Stimulated activated CD8-positive, alpha-beta memory T cell treated with anti-CD3 and anti-CD28 coated beads, Interleukin-7, amount 100 ng/mL, for 1 hour (primary cell): ENCODE measurements around the gene LDLRAD3.

Source experiments
- DNase-seq, 2 donors: peaks; one replicate each; pipeline ENCODE4 v3.0.0-alpha.2; 2020; ENCODE audit warnings: low read depth in 2 of 2

The LDLRAD3 gene

GRCh38 chr11:36048496-36049247 lies 104.8 kb downstream of the LDLRAD3 start:
- no peak for DNase-seq

GRCh38 chr11:36051235-36052144 lies 107.6 kb downstream of the LDLRAD3 start:
- DNase-seq = no peak

- no peak for DNase-seq
Observed at GRCh38 chr11:36053281-36053680, 109.4 kb downstream of the LDLRAD3 start.

DNA sequence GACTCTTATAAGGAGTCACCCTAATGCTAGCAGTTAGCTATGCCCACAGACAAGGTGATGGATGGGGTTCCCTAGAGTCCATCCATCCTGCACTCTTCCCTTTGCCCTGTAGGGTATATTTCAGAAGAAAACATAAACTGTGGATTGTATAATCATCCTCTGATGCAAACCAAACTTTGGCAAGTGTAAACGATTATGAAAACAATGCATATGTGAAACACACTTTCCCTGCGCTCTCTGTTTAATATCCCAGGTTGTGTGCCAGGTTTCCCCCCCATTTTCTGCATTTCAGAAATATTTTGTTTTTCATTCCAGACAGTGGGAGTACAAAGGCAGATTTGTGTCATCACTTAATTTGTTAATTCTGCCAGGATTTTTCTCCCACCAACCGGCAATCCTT lies 110.0 kb downstream of the LDLRAD3 start:
- DNase-seq = no peak

DNA sequence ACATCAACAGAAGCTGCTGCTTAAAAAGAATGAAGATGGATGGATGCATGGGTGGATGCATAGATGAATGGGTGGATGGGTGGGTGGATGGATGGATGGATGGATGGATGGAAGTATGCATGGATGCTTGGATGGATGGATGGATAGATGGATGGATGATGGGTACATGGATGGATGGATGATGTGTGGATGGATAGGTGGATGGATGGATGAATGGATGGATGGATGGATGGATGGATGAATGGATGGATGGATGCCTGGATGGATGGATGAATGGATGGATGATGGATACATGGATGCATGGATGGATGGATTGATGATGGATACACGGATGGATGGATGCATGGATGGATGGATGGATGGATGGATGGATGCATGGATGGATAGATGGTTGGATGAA lies 110.8 kb downstream of the LDLRAD3 start:
- no peak for DNase-seq

GRCh38 chr11:36056160-36056751 lies 112.4 kb downstream of the LDLRAD3 start:
- DNase-seq = no peak

GRCh38 chr11:36057379-36058042 lies 113.6 kb downstream of the LDLRAD3 start:
- DNase-seq = no peak

- no peak for DNase-seq
Observed at GRCh38 chr11:36059660-36060059, 115.8 kb downstream of the LDLRAD3 start.

DNA sequence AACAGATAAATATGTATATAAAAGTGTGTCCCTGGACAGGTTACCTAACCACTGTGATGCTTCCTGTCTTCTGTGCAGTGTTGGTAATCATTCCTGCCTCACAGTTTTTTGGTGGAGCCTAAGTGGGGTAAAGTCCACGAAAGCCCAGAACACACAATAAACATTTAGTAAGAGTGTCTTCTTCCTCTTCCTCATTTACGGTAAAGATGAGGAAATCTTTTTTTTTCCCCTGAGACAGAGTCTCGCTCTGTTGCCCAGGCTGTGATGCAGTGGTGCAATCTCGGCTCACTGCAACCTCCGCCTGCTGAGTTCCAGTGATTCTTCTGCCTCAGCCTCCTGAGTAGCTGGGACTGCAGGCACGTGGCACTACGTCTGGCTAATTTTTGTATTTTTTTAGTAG lies 117.1 kb downstream of the LDLRAD3 start:
- no peak for DNase-seq

DNA sequence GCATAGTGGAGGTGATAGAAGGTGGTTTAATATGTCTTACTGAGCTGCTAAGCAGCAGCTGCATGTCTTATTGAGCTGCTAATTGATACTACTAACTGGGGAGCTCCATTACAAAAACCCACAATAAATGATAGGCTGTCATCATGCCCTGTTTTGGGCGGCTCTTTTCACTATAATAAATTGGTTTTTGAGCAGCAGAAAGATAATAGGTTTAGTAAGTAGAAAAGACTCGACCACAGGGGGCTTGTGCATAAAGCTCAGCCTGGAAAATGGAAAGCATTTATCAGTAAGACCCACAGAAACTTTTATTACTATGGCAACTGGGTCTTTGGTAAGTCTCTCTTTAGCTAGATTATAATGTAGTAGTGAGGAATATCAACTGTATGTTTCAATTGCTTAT lies 117.6 kb downstream of the LDLRAD3 start:
- no peak for DNase-seq

DNA sequence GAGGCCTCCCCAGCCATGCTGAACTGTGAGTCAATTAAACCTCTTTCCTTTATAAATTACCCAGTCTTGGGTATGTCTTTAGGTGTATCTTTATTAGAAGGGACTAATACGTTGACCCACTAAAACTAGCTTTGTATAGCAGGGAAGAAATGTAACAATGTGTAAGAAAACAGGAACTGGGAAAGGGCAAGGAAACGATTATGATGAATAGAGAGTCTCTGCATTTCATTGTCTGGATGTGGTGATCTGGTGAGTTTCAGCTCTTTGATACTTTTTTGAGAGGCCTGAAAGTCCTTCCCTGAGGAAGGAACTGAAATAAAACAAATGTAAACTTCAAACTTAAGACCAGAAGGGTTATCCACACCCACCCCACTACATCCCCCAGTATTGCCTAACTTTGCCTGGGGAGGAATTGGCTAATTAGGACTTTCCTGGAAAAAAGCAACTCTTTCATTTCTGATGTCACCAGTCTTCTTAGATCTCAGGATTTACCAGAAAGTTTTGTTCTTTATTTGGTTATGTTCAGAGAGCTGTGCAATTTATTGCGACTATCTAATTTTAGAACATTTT lies 119.0 kb downstream of the LDLRAD3 start:
- DNase-seq = no peak

DNA sequence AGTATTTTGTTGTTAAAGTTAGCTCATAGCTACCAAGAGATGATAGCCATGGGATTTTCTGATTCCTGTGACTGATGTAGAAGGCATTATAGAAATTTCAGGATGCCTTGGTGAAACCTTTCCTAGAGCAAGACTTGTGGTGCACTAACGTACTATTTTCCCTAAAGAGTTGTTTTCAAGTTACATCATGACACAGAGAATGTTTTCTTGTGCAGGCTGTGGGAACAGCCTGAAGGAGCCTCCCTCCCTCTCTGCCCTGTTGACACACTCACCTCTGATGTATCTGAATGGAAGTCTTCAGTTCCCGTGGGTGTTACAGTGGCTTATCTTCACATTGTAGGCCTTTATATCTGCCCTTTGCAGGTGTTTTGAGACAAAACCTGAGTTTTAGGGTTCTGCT lies 121.6 kb downstream of the LDLRAD3 start:
- no peak for DNase-seq

DNA sequence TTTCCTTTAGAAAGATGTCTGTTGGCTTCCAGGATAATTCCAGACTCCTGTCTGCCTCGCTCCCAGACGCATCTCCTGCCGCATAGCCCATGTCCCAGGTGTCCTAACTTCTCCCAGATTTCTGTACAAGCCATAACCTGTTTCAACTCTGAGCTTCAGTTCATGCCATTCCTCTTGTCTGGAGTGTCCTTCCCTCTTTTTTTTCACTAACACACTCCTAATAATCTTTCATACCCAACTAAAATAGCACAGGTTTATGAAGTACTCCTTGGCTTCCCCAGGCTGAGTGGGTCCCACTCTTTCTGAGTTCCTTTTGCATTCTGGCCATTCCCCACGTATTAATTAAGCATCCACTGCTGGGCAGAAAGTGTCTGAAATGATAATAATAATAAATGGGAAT lies 123.0 kb downstream of the LDLRAD3 start:
- DNase-seq = no peak

GRCh38 chr11:36069576-36070212 lies 125.8 kb downstream of the LDLRAD3 start:
- no peak for DNase-seq

DNA sequence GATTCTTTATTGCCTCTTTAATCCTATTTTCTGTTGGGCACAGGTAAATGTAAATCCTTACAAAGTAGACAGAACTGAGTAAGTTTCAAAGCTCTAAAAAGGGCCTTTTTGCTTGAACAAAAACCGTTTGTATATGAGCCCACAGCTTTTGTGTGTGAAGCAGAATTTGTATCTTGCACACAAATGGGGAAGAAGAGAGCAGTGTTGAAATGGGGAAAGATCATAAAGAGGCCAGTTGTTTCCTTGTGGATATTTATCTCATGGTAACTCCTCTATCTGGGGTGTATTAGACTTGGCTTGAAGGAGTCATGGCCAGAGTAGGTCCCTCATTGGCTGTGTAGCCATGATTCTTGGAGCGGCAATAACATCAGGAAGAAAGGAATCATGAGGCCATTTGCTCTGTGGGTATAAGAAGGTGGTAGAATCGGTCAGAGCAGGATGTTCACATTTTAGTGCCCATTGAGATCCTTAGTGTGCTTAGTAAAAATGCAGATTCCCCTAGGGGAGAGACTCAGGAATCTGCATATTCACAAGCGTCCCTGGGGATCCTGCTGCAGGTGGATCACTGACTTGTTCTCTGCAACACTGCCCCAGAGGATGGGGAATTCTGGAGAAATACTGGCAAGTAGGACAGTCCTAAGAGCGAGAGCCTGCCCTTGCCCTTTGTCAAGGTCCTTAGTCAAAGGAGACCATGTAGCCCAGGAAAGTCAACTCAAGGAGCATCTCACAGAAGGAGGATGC lies 126.5 kb downstream of the LDLRAD3 start:
- no peak for DNase-seq

DNA sequence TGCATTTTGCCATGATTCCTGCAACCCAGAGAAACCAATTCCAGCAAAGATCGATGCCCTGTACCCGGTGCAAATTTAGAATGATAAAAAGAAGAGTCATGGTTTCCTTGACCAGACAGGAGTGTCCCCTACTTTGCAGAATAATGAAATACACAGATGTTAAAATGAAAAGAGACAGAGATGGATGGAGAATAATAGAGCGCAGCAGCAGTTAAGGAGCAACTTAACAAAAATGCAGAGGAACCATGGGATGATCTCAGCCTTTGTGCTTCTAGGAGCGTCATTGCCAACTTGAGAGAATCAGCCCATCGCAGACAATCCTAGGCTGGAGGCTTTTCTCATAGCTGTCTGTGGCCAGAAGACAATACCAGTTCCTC lies 127.1 kb downstream of the LDLRAD3 start:
- DNase-seq = no peak

DNA sequence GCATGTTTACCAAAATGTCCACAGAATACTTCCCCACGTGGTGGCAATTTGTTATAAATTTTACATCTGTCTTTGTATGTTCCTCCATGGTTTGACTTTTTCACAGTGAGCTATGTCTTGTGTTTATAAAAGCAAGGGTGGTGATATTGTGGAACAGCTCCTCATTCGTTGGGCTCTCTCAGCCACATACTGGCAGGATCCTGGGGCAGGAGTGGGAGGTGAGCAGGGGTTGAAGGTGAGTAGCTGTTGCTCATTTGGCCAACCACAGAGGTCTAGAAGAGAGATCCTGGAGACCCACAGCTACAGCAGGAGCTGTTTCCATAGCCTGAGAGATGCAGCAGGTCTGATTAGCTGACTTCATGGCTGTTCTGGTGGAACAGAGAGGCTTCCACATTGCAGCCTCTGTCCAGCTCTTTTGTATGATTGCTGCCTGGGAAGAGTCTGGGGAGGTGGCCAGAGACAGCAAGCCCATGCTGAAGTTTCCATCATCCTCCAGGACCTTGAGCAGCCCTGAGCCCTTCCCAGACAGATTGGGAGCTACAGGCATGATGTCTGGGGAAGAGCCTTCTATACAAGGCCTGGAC lies 128.1 kb downstream of the LDLRAD3 start:
- DNase-seq = no peak

GRCh38 chr11:36073411-36074203 lies 129.7 kb downstream of the LDLRAD3 start:
- DNase-seq = no peak

GRCh38 chr11:36074941-36075431 lies 131.1 kb downstream of the LDLRAD3 start:
- DNase-seq = no peak
